ENCODE data around the gene TP53I13.

Gene TP53I13

DNA sequence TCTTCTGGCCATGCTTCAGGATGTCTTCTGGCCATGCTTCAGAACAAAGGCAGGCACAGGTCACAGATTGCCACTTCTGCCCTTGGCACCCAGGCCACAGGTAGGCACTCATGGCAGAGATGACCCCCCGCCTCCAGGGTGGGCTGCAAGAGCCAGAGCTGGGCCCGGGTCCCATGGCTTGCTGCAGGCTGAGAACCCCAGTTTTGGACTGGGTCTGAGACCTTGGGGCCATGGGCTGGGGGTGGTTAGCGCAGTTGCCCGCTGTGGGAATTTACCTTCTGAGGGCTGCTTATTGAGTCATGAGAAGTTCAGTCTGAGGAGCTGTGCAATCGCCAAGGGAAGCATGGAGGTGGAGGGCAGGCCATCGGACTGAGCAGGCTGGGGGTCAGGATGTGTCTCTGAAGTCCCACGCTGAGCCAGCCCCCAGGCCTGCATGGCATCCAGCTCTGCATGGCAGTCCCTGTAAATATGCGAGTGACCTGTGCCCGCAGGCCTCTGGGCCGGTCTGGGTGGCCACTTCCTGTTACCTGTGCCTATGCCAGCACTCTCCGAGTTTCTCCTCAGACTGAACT, 26.1 kb downstream of the TP53I13 start:
- FAIRE-seq, result no peak

DNA sequence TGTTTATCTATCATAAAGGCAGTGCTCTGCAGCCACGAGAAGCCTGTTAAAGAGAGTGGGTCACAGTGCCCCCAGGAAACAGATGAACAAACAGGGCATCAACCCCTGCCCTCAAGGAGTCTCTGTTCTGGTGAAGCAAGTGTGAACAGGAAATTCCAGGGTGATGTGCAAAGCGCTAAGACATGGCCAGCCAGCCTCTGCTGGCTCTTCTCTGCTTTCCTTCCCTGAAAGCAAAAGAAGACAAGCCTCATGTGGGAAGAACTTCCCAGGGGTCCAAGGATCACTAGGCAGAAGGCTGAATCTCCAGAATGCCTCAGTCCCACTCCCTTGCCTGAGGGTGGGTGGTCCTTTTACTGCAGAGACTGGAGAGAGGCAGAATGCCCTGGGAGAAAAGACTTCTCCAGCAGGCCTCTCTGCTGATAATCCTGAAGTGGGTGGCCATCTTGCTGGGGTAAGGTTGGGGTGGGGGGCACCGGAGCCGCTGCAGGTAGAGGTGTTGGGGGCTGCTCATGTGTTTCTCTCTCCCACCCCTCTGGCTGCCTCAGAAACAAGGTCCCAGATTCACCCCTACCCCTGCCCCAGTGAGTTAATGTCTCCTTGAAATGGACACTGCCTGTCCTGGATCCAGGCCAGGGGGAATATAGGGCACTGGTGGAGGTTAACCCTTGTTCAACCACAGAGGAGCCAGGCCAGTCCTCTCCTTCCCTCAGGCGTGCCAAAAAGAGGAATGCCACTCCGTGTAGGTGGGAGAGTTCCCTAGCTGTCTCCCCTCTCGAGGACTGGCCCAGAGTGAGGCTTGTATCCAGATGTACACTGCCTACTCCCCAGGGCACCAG, 26.8 kb downstream of the TP53I13 start:
- FAIRE-seq, result no peak

DNA sequence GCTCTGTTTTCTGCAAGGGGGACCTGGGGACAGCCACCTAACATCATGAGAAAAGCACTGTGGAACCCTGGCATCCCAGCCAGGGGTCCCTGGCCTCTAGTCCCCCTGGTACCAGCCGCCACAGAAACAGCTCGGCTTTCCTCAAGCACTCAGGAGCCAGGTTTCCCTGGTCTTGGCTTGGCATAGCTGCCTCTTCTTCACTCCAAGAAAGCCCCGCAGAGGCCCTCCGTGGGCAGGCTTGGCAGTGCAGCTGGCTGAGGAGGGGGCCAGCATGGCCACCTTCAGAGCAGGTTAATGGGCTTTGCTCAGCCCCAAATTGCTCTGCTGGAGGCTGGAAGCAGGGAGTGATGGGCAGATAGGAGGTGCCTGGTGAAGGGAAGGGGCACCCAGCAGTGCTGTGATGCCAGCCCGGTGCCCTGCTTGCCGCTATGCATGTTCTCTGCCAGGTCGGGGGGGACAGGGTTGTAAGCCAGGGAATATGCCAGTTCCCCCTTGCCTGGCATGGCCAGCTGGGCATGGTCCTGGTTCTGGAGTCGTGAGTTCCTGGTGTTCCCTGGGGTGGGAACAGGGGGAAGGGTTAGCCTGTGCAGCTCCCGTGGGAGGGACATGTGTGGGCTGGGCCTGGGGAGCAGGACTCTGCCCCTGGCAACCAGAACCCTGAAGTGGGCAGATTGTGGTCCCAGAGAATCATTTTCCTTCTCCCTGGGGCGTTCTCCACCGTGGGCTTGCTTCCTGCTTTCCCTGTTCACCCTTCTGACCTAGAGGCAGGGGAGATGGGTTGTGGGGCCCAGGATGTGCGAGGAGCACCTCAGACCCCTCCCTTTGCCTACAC, 27.7 kb downstream of the TP53I13 start:
- no peak for FAIRE-seq

GRCh38 chr17:29596811-29597210, 28.3 kb downstream of the TP53I13 start:
- FAIRE-seq, result no peak

GRCh38 chr17:29597361-29598172, 29.1 kb downstream of the TP53I13 start:
- no peak for FAIRE-seq

DNA sequence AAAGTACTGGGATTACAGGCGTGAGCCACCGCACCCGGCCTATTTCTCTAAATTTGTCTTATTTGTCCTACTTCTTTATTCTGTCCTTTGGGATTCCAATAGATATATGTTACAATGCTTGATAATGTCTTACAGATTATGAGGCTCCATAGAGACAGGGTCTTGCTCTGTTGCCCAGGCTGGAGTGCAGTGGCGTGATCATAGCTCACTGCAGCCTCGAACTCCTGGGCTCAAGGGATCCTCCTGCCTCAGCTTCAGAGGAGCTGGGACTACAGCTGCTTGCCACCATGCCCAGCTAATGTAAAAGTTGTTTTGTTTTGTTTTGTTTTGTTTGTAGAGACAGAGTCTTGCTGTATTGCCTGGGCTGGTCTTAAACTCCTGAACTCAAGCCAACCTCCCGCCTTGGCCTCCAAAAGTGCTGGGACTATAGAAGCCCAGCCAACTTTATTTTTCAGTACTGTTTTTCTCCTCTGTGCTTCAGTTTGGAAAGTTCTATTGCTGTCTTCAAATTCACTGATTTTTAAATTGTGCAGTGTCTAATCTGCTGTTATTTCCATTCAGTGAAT, 34.7 kb downstream of the TP53I13 start:
- no peak for FAIRE-seq

- no peak for FAIRE-seq
These were observed 39.2 kb downstream of the TP53I13 start for GRCh38 chr17:29607557-29608195.

DNA sequence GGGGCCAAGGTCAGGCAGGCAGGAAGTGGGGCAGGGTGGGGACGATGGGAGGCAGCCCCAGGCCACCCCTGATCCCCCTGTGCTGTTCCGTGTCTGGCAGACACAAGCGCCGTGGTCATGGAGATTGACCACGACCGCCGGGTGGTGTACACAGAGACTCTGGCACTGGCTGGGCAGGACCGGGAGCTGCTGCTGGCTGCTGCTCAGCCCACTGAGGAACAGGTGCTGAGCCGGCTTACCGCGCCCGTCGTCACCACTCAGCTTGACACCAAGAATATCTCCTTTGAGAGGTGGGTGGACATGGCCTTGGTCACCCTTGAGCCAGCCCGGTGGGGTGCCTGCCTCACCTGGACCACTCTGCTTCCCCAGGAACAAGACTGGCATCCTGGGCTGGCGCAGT, 40.5 kb downstream of the TP53I13 start:
- no peak for FAIRE-seq

DNA sequence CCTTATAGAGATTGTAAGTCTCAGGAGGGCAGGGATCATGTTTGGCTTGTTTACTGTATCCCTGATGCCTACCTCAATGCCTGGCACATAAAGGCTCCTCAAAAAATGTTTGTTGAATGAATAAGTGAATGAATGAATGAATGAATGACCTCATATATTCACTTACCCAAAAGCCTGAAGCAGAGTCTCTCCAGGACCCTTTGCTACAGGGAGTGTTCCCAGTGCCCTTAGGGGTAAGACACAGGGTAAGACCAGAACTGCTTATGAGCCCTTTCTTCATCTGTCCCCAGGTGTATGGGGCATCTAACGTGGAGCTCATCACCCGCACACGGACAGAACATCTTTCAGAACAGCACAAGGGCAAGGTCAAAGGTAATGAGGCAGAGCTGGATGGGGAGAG, 41.9 kb downstream of the TP53I13 start:
- no peak for FAIRE-seq

GRCh38 chr17:29611351-29612093, 43.0 kb downstream of the TP53I13 start:
- FAIRE-seq, result no peak

DNA sequence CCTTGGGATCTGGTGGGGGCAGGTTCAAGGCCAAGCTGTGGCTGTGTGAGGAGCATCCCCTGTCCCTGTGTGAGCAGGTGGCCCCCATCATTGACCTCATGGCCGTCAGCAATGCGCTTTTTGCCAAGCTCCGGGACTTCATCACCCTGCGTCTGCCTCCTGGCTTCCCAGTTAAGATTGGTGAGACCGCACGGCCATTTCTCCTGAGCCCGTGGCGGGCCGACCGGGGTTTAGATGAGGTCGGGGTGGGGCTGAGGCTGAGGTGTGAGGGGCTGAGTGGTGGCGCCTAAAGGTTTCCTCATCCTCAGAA, 43.5 kb downstream of the TP53I13 start:
- FAIRE-seq, result no peak

GRCh38 chr17:29612404-29613280, 44.1 kb downstream of the TP53I13 start:
- no peak for FAIRE-seq

- no peak for FAIRE-seq
These were observed 44.9 kb downstream of the TP53I13 start for GRCh38 chr17:29613352-29613837.

- no peak for FAIRE-seq
These were observed 45.4 kb downstream of the TP53I13 start for GRCh38 chr17:29613856-29614255.

DNA sequence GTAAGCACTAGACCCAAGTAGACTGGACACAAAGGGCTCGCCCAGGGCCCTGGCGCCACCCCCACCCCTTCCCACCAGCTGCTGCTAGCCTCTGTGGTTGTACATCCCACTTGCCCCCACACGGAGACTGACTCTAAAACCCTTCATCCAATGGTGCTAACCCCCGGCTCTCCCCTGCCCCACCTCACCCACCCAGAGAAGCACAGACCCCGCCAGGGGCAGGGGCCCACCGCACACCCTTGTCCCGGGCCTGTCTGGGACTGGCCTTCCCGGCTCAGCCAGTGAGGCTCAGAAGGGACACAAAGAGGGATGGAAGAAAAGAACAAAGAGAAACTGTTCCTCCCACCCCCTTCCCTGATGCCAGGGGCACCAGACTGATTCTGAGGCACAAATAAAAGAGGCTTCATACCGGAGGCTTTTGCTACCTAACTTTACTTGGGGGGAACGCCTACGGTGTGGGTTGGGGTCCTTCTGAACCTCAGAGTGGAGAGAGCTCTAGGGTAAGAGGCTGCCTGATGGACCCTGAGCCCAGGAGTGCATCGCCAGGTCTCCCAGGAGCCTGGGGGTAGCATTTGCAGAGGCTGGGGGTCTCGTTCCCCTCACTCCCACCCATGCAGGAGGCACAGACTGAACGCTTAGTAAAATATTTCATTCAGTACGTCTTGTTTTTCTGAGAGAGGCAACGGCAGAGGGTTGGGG, 46.0 kb downstream of the TP53I13 start:
- no peak for FAIRE-seq

- no peak for FAIRE-seq
These were observed 46.5 kb downstream of the TP53I13 start for GRCh38 chr17:29615048-29615385.

DNA sequence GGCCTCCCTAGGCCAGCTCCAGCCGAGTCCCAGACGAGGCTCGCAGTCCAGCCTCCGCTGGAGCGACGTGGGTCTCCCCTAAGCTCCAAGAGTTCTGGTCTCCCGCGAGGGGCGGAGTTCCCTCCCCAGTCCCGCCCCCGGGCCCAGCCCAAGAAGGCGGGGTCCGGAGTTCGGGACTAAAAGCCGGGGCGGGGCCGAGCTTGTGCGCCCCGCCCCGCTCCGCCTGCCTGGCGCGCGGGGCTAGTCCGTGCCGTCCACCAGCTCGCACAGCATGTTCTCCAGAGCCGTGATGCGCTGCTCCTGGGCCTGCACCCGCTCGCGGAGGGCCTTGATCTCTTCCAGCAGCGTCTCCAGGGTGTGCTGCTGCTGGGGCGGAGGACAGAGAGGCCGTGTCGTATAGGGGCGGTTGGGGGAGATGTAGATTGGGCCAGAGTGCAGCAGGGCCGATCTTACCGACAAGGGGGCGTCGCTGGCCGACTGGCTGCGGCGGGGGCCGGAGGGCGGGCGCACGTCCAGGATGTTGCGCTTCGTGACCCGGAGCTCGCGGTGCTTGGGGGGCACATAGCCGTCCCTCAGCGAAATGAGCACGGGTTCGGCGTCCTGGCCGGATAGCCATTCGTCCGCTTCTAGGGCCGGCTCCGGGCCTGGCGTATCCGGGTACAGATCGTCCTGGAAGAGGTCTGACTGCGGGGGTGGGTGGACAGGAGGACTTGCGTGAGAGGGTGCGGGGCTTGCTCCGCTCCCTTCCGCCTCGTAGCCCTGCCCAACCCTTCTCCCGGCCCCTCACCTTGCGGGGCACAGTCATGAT, 47.2 kb downstream of the TP53I13 start:
- no peak for FAIRE-seq

DNA sequence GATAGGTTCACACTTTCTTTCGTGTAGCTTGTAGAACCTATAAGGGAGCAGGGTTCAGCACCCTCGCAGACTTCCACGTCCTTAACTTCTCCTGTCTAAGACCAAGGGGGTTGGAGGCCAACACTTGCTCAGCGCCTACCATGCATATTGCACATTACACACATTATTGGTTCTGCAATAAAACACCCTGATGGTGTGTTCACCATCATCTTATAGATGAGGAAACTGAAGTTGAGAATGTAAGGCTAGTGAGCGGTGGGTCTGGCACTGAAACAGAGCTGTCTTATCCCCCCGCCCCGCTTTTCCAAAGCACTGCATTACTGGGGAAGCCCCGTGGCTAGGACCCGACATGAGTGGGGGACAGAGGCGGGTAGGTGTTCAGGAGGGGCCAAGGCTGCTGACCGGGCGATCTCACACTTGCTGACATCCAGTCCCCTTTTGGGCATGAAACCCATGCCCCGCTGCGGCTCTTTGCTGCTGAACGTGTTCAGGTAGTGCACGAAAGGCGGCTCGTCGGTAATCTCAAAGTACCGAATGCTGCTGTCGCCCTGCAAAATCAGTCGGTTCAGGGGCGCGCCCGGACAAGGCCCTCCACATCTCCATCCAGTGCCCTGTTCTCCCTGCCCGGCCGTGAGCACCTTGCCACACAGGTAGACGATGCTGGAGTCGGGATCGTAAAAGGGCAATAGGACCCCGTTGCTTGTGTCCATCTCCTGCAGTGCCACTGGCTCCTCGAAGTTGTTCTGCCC, 48.0 kb downstream of the TP53I13 start:
- no peak for FAIRE-seq

Data from TTC549 (cell line).